VCaP (cell line): Measurements from ENCODE around the gene SLC7A4.

Experiments used
- H3K27ac ChIP-seq: fragments of 450-650 bp; 2 replicates; pipeline ENCODE4 v1.5.1; 2017
- TF ChIP-seq, protein P1 (sequence below): fragments of 450-650 bp; conservative IDR thresholded peaks from 2 replicates; pipeline ENCODE4 v1.5.1; 2017; ENCODE audit warnings: mild to moderate bottlenecking, moderate library complexity

The SLC7A4 gene

DNA sequence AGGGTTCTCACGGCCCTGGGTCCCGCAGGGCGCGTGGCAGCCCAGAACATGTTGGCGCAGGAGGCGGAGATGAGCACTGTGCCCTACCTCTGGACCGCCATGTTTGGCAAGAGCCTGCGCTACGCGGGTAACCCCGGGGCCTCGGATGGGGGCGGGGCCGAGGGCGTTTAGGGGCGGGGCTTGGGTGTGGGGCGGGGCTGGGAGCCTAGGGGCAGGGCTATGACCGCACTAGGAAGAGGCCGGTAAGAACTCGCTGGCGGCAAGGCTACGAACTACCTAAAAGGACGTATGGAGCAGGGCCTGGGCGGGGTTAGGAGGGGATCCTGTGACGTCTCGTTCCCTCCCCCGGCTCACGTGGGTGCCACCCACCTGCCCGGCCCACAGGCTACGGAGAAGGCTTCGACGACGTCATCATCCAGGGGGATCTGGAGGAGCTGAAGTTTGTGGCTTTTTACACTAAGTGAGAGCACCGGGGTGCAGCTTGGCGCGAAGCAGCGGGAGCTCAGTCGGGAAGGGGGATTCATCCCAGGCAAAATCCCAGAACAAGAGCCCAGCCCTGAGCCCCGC is 53.0 kb downstream of the SLC7A4 start:
- TF ChIP-seq, protein P1, sequence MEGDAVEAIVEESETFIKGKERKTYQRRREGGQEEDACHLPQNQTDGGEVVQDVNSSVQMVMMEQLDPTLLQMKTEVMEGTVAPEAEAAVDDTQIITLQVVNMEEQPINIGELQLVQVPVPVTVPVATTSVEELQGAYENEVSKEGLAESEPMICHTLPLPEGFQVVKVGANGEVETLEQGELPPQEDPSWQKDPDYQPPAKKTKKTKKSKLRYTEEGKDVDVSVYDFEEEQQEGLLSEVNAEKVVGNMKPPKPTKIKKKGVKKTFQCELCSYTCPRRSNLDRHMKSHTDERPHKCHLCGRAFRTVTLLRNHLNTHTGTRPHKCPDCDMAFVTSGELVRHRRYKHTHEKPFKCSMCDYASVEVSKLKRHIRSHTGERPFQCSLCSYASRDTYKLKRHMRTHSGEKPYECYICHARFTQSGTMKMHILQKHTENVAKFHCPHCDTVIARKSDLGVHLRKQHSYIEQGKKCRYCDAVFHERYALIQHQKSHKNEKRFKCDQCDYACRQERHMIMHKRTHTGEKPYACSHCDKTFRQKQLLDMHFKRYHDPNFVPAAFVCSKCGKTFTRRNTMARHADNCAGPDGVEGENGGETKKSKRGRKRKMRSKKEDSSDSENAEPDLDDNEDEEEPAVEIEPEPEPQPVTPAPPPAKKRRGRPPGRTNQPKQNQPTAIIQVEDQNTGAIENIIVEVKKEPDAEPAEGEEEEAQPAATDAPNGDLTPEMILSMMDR, result no peak
- no peak overlapping the region for H3K27ac ChIP-seq
